Measurements from ENCODE around the gene MDGA2.
"Not testable (repeated sequence)": the region's sequence is repeated elsewhere in the genome, so short reads cannot be mapped to it uniquely, and the experiment has no call there.

MDGA2 gene

GRCh38 chr14:47060050-47060449 is 615.4 kb downstream of the MDGA2 start:
- DNase-seq, result no peak

DNA sequence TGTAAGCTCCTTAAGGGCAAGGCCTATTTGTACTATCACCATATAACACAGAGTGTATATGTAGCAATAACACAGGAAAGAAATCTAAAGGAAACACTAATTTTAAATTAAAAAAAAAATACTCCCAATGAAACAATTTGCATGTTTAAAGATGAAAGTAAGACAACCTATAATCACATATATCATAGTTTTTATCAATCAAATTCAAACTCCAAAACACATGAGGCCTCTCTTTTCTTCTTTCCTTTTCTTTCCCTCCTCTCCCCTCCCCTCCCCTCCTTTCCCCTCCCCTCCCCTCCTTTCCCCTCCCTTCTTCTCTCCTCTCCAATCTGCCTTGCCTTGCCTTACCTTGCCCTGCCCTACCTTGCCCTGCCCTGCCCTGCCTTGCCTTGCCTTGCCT is 618.0 kb downstream of the MDGA2 start:
- DNase-seq, result no peak

GRCh38 chr14:47044841-47045240 is 630.6 kb downstream of the MDGA2 start:
- DNase-seq, result no peak

GRCh38 chr14:47040550-47040949 is 634.9 kb downstream of the MDGA2 start:
- DNase-seq, result no peak

GRCh38 chr14:47039336-47039735 is 636.1 kb downstream of the MDGA2 start:
- no peak for DNase-seq

GRCh38 chr14:47022721-47023120 is 652.7 kb downstream of the MDGA2 start:
- no peak for DNase-seq

DNA sequence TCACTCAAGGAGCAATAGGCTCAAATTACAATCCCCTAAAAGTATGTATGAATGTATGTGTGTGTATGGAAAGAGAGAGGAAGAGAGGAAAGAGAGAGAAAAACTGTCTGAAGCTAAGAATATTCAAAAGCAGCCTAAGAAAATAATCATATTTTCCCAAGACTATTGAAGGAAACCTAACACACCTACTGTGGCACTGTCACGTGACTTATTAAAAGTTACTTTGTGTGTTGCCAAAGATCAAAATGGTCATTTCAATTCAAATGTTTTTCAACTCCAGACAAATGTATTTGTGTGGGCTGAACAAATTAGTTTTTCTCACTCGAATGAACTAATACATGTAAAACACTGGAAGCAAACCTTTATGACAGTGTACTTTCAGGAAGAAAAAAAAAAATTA is 654.9 kb downstream of the MDGA2 start:
- no peak for DNase-seq

DNA sequence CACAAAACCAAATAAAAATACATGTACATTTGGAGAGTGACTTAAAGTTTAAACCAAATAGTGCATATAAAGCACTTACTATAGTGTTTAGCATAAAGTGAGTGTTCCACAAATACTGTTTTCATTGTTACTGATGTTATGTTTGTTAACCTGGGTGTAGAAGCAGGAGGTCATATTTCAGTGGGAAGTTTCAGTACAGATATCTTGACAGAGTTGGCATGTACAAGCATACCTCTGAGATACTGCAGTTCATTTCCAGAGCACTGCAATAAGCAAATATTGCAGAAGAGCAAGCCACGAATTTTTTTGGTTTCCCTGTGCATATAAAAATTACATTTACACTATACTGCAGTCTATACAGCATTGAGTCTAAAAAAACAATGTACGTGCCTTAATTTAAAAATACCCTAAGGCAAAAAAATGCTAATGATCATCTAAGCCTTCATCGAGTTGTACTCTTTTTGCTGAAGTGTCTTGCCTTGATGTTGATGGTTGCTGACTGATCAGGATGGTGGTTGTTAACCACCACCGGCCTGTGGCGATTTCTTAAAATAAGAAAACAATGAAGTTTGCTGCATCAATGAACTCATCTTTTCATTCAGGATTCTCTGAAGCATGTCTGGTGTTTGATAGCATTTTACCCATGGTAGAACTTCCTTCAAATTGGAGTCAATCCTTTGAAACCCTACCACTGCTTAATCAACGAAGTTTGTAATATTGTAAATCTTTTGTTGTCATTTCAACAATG is 662.7 kb downstream of the MDGA2 start:
- DNase-seq, result no peak

GRCh38 chr14:47009615-47010014 is 665.8 kb downstream of the MDGA2 start:
- no peak for DNase-seq

DNA sequence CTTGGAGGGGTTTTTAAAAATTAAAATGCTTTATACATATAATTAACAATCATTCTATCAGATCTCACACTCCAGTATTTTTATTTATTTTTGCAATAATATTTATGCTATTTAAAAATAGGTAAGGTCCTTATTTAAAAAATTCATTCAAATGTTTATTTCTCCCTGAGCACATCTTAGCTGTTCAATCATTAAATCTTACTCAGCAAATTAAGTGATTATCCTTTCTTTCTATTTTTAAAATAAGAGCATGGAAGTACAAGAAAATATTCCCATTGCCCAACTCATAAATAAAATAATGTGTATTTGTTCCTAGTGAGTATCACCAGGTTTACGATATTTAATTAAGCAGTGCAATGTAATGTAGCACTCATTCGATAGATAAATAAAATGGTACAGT is 666.7 kb downstream of the MDGA2 start:
- no peak for DNase-seq

DNA sequence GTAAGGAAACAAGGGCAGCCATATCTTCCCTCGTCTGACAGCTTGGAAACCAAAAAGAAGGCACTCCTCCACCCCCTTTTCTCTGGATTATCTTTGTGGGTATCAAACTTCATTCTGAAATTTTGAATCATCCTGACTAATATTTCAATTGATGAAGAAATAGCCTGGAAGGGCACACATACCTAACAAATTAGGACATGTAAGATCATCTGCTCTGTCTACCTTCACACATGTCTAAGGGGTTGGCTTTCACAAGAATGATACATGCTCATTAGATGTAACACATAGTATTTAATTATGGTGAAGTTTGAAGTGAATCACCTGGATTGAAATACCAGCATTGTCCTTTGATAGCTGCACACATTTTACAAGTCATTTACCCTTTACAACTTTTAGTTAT is 675.7 kb downstream of the MDGA2 start:
- DNase-seq, result no peak

DNA sequence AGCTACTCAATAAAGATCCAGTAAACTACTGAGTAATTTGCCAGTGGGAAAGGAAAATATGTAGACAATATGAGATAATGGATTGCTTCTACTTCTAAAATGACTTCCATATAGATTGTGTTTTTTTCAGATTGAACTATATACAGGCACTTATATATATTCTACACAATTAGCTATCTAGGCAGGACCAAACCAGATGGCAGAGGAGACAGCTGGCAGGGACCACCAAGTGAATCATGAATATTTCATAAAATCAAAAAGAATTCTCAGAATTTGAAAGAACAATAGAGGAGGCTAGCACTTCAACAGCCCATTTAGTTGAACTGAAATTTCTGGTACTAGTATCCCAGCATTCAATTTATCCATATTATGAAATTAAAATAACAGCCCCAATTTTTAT is 685.8 kb downstream of the MDGA2 start:
- DNase-seq, result no peak

GRCh38 chr14:46988312-46988711 is 687.1 kb downstream of the MDGA2 start:
- DNase-seq, result no peak

- DNase-seq, result no peak
Measured at GRCh38 chr14:46985529-46986380, 689.6 kb downstream of the MDGA2 start.

DNA sequence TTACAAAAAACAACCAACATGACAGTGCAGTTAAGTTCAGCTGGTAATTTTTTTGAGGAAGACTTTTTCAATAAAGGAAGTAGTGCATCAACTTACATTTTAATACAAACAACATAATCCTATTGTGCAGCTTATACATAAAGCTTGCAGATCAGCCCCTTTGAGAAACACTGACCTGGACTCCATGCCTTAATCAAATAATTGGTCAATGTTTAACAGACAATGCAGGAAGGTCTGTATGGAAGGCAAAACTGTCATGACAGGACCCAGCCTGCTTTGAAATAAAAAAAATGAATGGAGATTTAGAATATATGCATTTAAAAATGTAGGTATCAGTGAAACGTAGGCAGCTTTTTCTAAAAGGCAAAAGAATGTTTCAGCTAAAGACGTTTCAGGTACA is 702.1 kb downstream of the MDGA2 start:
- no peak for DNase-seq

DNA sequence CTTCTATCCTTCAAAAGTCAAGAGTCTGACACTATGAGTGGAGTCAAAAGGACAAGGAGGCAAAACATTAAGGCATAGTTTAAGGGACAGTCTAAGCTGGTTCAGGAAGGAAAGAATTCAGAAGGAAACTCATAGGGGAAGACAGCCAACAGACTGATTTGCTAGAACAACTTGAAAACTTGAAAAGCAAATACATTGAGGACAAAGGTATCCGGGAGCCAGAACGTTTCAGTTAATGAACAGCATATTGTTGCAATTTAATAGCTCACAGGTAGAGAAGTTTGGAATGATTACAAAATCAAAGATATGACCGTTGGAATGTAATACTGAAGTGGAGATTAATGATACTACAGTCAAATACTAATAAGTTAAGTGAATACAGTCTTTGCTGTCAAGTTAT is 711.0 kb downstream of the MDGA2 start:
- no peak for DNase-seq

- DNase-seq, result no peak
Measured at GRCh38 chr14:46951103-46951502, 724.3 kb downstream of the MDGA2 start.

- no peak for DNase-seq
Measured at GRCh38 chr14:46940611-46941010, 734.8 kb downstream of the MDGA2 start.

DNA sequence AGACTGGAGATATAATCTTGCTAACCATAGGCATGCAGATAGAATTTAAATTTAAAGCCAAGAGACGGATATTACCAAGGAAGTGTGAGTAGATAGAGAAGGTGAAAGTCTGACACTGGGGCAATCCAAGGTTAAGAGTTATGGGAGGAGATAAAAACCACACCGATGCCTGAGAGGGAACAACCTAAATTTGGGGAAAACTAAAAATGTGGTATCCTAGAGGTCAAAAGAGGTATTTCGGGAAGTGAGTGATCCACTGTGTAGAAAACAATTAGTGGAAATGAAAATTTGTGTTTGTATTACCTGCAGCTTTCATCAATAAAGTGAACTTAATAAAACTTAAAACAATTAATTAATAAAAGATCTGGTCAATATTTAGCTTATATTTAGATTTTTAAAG is 754.9 kb downstream of the MDGA2 start:
- no peak for DNase-seq

DNA sequence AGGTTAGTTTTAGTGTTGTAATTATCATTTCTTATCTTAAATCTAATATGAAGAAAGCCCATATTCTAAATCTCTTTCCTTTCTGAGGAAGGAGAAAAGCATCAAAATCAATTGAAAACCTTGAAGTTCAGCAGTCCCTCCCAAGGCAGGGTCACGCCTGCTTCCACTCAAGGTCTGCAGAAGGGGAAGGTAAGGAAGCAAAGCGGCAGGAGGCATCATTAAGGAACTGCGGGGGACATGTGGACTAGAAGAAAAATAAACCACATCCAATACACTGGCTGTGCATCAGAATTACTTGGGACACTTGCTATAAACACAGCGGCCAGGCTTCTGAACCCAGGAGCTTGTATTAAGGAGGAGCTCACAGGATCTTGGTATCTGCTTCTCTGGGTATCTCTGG is 759.9 kb downstream of the MDGA2 start:
- not testable (repeated sequence) for DNase-seq

DNA sequence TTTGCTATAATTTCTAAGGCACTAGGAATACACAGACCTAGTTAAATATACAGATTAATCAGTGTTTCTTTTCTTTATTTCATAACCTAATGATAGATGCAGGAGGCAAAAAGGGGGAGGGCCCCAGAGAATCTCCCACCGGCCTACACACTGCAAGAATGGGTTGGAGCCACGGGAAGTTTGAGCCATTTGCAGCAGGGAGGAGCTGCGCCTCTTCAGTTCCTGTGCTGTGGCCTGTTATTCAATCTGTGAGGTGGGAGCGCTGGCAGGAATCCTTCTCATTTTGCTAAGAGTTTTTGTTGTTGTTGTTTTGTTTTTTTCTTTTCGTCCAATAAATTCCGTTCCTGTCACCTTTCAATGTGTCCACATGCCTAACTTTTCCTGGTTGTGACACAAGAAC is 772.6 kb downstream of the MDGA2 start:
- no peak for DNase-seq

GRCh38 chr14:46894476-46894875 is 780.9 kb downstream of the MDGA2 start:
- DNase-seq, result no peak

DNA sequence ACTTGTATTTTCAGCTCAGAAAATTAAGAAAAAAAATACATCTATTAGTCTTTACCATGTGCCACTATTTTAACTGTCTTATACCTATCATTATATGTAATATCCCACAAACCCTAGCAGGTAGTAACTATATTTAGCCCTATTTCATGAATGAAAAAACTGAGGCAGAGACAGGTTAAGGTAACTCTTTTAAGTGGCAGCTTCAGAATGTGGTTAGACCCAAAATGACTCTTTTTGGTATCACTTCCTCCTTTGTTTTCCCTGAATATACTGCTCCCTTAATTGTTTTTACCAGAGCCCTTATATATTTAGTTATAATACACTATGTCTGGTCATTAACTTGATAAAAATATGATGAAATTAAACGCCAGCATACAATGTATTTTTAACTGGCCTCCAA is 788.3 kb downstream of the MDGA2 start:
- no peak for DNase-seq

- DNase-seq, result no peak
Measured at GRCh38 chr14:46885566-46885965, 789.8 kb downstream of the MDGA2 start.

Measured in AML-193 (cell line).